Type B pancreatic cell (in vitro differentiated cells): ENCODE measurements around the gene ITSN2. TPM values are rescaled to one million over a fixed set of nuclear protein-coding genes. Genes with fewer than 3 reads are reported as not detected.

Experiments
- DNase-seq: peaks from one replicate; pipeline ENCODE4 v3.0.0; 2021; ENCODE audit warnings: mixed read lengths; ENCODE audit not compliant: unreplicated experiment; ENCODE audit errors: extremely low spot score
- H3K27ac Mint-ChIP-seq: 2 replicates; pipeline ENCODE4 v1.8.0; 2021; ENCODE audit warnings: mild to moderate bottlenecking, mixed read lengths
- H3K27me3 Mint-ChIP-seq: 2 replicates; pipeline ENCODE4 v1.8.0; 2021; ENCODE audit warnings: mixed read lengths
- H3K36me3 Mint-ChIP-seq: 2 replicates; pipeline ENCODE4 v1.8.0; 2021; ENCODE audit warnings: mixed read lengths
- H3K4me1 Mint-ChIP-seq: one replicate; pipeline ENCODE4 v1.8.0; 2021; ENCODE audit warnings: mixed read lengths; ENCODE audit not compliant: unreplicated experiment
- H3K4me3 Mint-ChIP-seq: 2 replicates; pipeline ENCODE4 v1.8.0; 2021; ENCODE audit warnings: mild to moderate bottlenecking, mixed read lengths
- H3K9me3 Mint-ChIP-seq: 2 replicates; pipeline ENCODE4 v1.8.0; 2021; ENCODE audit warnings: mixed read lengths
- total RNA-seq: library from RNA; stranded (reverse); gene quantifications from 2 replicates; pipeline ENCODE4 v1.2.1, GENCODE V29; 2021; ENCODE audit warnings: low replicate concordance
- TF ChIP-seq, protein P1 (sequence below): fragments of 200-600 bp; sonication (generic); conservative IDR thresholded peaks from 2 replicates; pipeline ENCODE4 v1.5.0; 2021; ENCODE audit warnings: antibody characterized with exemption, mild to moderate bottlenecking

Gene ITSN2
- total RNA-seq, 1 donor from 2014 or later, result 18.9 TPM

GRCh38 chr2:24353364-24353763 is 7.0 kb downstream of the ITSN2 start:
- DNase-seq, result no peak
- H3K27ac Mint-ChIP-seq, result no peak overlapping the region
- no peaks in the 10 kb centered on the region for H3K36me3 Mint-ChIP-seq
- H3K4me1 Mint-ChIP-seq, result no peaks in the 10 kb centered on the region
- no peaks in the 10 kb centered on the region for H3K9me3 Mint-ChIP-seq
- TF ChIP-seq, protein P1, sequence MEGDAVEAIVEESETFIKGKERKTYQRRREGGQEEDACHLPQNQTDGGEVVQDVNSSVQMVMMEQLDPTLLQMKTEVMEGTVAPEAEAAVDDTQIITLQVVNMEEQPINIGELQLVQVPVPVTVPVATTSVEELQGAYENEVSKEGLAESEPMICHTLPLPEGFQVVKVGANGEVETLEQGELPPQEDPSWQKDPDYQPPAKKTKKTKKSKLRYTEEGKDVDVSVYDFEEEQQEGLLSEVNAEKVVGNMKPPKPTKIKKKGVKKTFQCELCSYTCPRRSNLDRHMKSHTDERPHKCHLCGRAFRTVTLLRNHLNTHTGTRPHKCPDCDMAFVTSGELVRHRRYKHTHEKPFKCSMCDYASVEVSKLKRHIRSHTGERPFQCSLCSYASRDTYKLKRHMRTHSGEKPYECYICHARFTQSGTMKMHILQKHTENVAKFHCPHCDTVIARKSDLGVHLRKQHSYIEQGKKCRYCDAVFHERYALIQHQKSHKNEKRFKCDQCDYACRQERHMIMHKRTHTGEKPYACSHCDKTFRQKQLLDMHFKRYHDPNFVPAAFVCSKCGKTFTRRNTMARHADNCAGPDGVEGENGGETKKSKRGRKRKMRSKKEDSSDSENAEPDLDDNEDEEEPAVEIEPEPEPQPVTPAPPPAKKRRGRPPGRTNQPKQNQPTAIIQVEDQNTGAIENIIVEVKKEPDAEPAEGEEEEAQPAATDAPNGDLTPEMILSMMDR, result no peak
- peaks cover 3% of the 10 kb centered on the region for H3K27me3 Mint-ChIP-seq
- no peak overlapping the region for H3K4me3 Mint-ChIP-seq

GRCh38 chr2:24352664-24353063 is 7.7 kb downstream of the ITSN2 start:
- Mint-ChIP-seq H3K9me3 (no peaks in the 10 kb centered on the region), H3K27ac (no peak overlapping the region), H3K4me1 (no peaks in the 10 kb centered on the region), H3K36me3 (no peaks in the 10 kb centered on the region), H3K27me3 (no peaks in the 10 kb centered on the region), H3K4me3 (no peak overlapping the region)
- TF ChIP-seq, protein P1, result no peak
- no peak for DNase-seq

GRCh38 chr2:24351981-24352380 is 8.4 kb downstream of the ITSN2 start:
- H3K9me3 Mint-ChIP-seq, result no peaks in the 10 kb centered on the region
- no peak for DNase-seq
- TF ChIP-seq, protein P1, result peak; percentile 67
- H3K27ac Mint-ChIP-seq, result no peak overlapping the region
- no peaks in the 10 kb centered on the region for H3K27me3 Mint-ChIP-seq
- H3K4me1 Mint-ChIP-seq, result no peaks in the 10 kb centered on the region
- H3K4me3 Mint-ChIP-seq, result no peak overlapping the region
- no peaks in the 10 kb centered on the region for H3K36me3 Mint-ChIP-seq

DNA sequence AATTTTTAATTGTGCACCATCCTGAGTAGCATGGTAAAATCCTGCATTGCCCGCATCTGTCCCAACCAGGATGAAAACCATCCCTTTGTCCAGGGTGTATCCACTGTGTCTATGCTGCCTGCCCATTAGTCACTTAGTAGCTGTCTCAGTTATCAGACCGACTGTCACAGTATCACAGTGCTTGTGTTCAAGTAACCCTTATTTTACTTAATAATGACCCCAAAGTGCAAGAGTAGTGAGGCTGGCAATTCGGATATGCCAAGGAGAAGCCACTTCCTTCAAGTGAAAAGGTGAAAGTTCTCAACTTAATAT is 8.8 kb downstream of the ITSN2 start:
- no peaks in the 10 kb centered on the region for H3K4me1 Mint-ChIP-seq
- TF ChIP-seq, protein P1, result no peak
- no peak for DNase-seq
- H3K27me3 Mint-ChIP-seq, result no peaks in the 10 kb centered on the region
- no peak overlapping the region for H3K27ac Mint-ChIP-seq
- H3K4me3 Mint-ChIP-seq, result no peak overlapping the region
- no peaks in the 10 kb centered on the region for H3K36me3 Mint-ChIP-seq
- no peaks in the 10 kb centered on the region for H3K9me3 Mint-ChIP-seq

GRCh38 chr2:24350826-24351626 is 9.3 kb downstream of the ITSN2 start:
- no peak for DNase-seq
- Mint-ChIP-seq H3K27ac (no peak overlapping the region), H3K9me3 (no peaks in the 10 kb centered on the region), H3K27me3 (no peaks in the 10 kb centered on the region), H3K4me1 (no peaks in the 10 kb centered on the region), H3K4me3 (no peak overlapping the region), H3K36me3 (no peaks in the 10 kb centered on the region)
- TF ChIP-seq, protein P1, result no peak

DNA sequence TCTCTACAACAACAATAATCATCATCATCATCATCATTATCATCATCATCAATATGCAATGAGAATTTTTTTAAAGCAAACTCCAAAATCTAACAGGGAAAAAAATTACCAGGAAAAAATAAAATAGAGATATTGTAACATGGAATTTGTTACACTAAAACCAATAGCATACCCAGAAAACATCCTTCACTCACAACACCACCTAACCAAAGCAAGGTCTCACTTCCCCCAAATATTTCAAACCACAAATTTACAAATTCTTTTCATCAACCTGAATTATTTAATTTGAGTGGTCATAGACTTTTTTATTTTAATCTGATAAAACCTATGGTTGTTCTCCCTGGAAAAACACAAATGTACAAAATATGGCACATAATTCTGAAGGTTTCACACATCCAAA is 11.2 kb downstream of the ITSN2 start:
- Mint-ChIP-seq H3K4me1 (no peaks in the 10 kb centered on the region), H3K27me3 (no peaks in the 10 kb centered on the region), H3K4me3 (no peak overlapping the region), H3K36me3 (no peaks in the 10 kb centered on the region), H3K27ac (no peak overlapping the region), H3K9me3 (no peaks in the 10 kb centered on the region)
- no peak for DNase-seq
- TF ChIP-seq, protein P1, result no peak
